Lower leg skin (tissue), 3 donors: ENCODE data around the gene NHLRC2.

Experiments used
- POLR2A ChIP-seq, 2 donors: fragments of 450-650 bp; IDR thresholded peaks; one replicate each; pipeline ENCODE4 v1.6.1; 2016 to 2017; ENCODE audit warnings: antibody characterized with exemption in 2 of 2, mild to moderate bottlenecking in 1 of 2, moderate library complexity in 1 of 2
- TF ChIP-seq, protein P1 (sequence below), 3 donors: fragments of 450-650 bp; IDR thresholded peaks; one replicate each; pipeline ENCODE4 v1.5.1; 2016; ENCODE audit warnings: antibody characterized with exemption in 3 of 3, mild to moderate bottlenecking in 3 of 3, moderate library complexity in 2 of 3

- TF ChIP-seq POLR2A (IDR thresholded peaks at IDR 0.05): no peak
- TF ChIP-seq, protein P1, sequence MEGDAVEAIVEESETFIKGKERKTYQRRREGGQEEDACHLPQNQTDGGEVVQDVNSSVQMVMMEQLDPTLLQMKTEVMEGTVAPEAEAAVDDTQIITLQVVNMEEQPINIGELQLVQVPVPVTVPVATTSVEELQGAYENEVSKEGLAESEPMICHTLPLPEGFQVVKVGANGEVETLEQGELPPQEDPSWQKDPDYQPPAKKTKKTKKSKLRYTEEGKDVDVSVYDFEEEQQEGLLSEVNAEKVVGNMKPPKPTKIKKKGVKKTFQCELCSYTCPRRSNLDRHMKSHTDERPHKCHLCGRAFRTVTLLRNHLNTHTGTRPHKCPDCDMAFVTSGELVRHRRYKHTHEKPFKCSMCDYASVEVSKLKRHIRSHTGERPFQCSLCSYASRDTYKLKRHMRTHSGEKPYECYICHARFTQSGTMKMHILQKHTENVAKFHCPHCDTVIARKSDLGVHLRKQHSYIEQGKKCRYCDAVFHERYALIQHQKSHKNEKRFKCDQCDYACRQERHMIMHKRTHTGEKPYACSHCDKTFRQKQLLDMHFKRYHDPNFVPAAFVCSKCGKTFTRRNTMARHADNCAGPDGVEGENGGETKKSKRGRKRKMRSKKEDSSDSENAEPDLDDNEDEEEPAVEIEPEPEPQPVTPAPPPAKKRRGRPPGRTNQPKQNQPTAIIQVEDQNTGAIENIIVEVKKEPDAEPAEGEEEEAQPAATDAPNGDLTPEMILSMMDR (IDR thresholded peaks at IDR 0.05): no peak
Measured at GRCh38 chr10:113854013-113854760, at the start of gene NHLRC2, which contains the start of gene DCLRE1A.
